Tibial nerve (tissue), 4 donors: ENCODE measurements around the gene KANSL1L. TPM values are rescaled to one million over a fixed set of nuclear protein-coding genes. Genes with fewer than 3 reads are reported as not detected.

Experiments
- DNase-seq, 2 donors: peaks; one replicate each; pipeline ENCODE4 v3.0.0-alpha.2; 2019; ENCODE audit warnings: low spot score in 2 of 2
- H3K27ac ChIP-seq, 4 donors: fragments of 200-600 bp; sonication (generic) in 3 of 4; one replicate each; pipeline ENCODE4 v1.5.1; 2017 to 2019; ENCODE audit warnings: mild to moderate bottlenecking in 1 of 4
- H3K27me3 ChIP-seq, 2 donors: fragments of 200-600 bp; sonication (generic) in 1 of 2; one replicate each; pipeline versions ENCODE4 v1.5.1 to v1.6.0; 2017 to 2019
- H3K36me3 ChIP-seq, 3 donors: fragments of 200-600 bp; sonication (generic); one replicate each; pipeline ENCODE4 v1.5.1; 2018 to 2019
- H3K4me1 ChIP-seq, 4 donors: fragments of 200-600 bp; sonication (generic) in 3 of 4; one replicate each; pipeline ENCODE4 v1.5.1; 2017 to 2019
- H3K4me3 ChIP-seq, 4 donors: fragments of 200-600 bp; sonication (generic) in 3 of 4; one replicate each; pipeline ENCODE4 v1.5.1; 2017 to 2019; ENCODE audit warnings: mild to moderate bottlenecking in 1 of 4, moderate library complexity in 1 of 4
- H3K9me3 ChIP-seq, 4 donors: fragments of 200-600 bp; sonication (generic) in 3 of 4; one replicate each; pipeline ENCODE4 v1.5.1; 2017 to 2019
- EP300 ChIP-seq, 2 donors: sonication (generic); formaldehyde crosslinking; IDR thresholded peaks; one replicate each; pipeline ENCODE4 v1.6.1; 2017; ENCODE audit warnings: antibody characterized with exemption in 2 of 2, mild to moderate bottlenecking in 1 of 2
- POLR2A ChIP-seq, 2 donors: fragments of 450-650 bp; IDR thresholded peaks; one replicate each; pipeline ENCODE4 v1.6.1; 2017; ENCODE audit warnings: antibody characterized with exemption in 2 of 2, mild to moderate bottlenecking in 2 of 2, moderate library complexity in 2 of 2
- WGBS, 2 donors: methylation state at CpG; one replicate each; pipeline ENCODE4 v1.1.5; 2018; 5-methylcytosine and 5-hydroxymethylcytosine counted together
- total RNA-seq, 4 donors: library from RNA; depleted of rRNA; stranded (reverse); fragments of >200 nt; gene quantifications; one replicate each; pipeline ENCODE4 v1.1.0, GENCODE V29; 2016
- TF ChIP-seq, protein P1 (sequence below), 5 experiments: fragments of 200-600 bp in 3 of 5; fragments of 450-650 bp in 2 of 5; sonication (generic) in 3 of 5; IDR thresholded peaks; one replicate each; pipeline ENCODE4 v1.5.1; 2016 to 2019; ENCODE audit warnings: antibody characterized with exemption in 5 of 5, mild to moderate bottlenecking in 3 of 5, moderate library complexity in 2 of 5

The KANSL1L gene
- total RNA-seq, 4 donors from 2014 or later = 87.0 to 141 (median 111) TPM

DNA sequence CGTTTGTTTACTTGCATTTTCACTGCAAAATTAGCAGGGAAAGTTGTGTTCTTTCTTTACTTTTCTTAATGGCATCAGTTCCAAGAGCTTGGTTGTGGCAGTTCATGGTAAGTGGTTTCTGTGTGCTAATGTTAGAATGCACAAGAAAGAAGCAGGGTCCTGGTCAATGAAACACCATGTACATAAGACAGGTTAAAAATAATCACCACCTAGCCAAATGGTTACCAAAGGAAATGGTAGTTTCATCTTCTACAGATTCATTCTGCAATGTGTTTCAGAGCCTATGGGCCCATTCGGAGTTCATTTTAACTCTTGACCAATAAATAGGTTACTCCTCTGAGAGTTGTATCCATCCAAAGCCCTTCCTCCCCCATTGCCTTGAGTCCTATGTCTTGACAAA, 186.9 kb downstream of the KANSL1L start:
- Histone ChIP-seq H3K4me1 (no peaks in the 10 kb centered on the region), H3K4me3 (no peak overlapping the region), H3K27ac (no peak overlapping the region), H3K36me3 (no peaks in the 10 kb centered on the region), H3K27me3 (no peaks in the 10 kb centered on the region), H3K9me3 (no peaks in the 10 kb centered on the region)
- no peak for DNase-seq
- WGBS, 2 donors = 89 to 93% methylated on average over 2 of the region's 2 CpGs
- no peak for TF ChIP-seq POLR2A (IDR thresholded peaks at IDR 0.05)
- TF ChIP-seq, protein P1, sequence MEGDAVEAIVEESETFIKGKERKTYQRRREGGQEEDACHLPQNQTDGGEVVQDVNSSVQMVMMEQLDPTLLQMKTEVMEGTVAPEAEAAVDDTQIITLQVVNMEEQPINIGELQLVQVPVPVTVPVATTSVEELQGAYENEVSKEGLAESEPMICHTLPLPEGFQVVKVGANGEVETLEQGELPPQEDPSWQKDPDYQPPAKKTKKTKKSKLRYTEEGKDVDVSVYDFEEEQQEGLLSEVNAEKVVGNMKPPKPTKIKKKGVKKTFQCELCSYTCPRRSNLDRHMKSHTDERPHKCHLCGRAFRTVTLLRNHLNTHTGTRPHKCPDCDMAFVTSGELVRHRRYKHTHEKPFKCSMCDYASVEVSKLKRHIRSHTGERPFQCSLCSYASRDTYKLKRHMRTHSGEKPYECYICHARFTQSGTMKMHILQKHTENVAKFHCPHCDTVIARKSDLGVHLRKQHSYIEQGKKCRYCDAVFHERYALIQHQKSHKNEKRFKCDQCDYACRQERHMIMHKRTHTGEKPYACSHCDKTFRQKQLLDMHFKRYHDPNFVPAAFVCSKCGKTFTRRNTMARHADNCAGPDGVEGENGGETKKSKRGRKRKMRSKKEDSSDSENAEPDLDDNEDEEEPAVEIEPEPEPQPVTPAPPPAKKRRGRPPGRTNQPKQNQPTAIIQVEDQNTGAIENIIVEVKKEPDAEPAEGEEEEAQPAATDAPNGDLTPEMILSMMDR (IDR thresholded peaks at IDR 0.05) = no peak
- no peak for TF ChIP-seq EP300 (IDR thresholded peaks at IDR 0.05)

DNA sequence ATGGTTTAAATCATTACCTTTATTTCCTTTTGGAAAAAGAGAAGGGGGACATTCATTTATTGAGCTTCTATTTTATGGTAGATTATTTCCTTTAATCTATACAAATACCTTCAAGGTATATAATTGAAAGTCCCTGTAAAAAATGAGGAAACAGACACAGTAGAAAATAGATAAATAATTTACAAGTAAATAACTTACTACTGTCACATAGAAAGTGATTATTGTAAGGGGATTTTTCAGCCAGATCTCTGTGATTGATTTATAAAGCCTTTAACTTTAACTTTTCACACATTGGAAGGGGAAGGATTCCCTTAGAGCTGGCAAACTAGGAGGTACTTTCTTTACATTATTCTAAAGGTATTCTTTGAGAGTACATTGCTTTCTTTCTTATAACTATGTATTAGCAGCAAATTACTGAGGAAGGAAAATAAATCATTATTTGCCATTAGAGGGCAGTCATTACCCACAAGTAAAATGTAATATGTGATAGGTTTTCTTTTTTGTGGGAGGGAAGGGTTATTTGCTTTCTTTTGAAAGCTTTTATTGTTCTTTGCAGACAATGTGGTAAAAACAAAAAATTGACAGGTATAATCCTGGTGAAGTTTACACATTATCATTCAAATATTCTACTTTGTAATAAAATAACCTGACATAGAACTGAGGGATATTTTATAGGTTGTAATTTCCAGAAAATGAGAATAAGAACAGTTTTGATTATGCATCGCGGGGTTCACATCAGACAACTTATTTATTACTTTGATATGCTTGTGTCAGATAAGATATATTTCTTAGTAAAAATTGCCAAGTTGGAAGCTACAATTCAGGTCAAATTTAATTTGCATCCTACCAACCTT, 193.6 kb downstream of the KANSL1L start:
- no peaks in the 10 kb centered on the region for H3K9me3 ChIP-seq
- no peaks in the 10 kb centered on the region for H3K36me3 ChIP-seq
- H3K4me3 ChIP-seq = no peak overlapping the region
- H3K27ac ChIP-seq = no peak overlapping the region
- DNase-seq = no peak
- H3K4me1 ChIP-seq = no peaks in the 10 kb centered on the region
- WGBS, 2 donors = 90 to 92% methylated on average over 2 of the region's 2 CpGs
- no peaks in the 10 kb centered on the region for H3K27me3 ChIP-seq
- TF ChIP-seq EP300 (IDR thresholded peaks at IDR 0.05) = no peak
- TF ChIP-seq, protein P1 (IDR thresholded peaks at IDR 0.05) = peak; percentile 38 to 72 (median 60)

DNA sequence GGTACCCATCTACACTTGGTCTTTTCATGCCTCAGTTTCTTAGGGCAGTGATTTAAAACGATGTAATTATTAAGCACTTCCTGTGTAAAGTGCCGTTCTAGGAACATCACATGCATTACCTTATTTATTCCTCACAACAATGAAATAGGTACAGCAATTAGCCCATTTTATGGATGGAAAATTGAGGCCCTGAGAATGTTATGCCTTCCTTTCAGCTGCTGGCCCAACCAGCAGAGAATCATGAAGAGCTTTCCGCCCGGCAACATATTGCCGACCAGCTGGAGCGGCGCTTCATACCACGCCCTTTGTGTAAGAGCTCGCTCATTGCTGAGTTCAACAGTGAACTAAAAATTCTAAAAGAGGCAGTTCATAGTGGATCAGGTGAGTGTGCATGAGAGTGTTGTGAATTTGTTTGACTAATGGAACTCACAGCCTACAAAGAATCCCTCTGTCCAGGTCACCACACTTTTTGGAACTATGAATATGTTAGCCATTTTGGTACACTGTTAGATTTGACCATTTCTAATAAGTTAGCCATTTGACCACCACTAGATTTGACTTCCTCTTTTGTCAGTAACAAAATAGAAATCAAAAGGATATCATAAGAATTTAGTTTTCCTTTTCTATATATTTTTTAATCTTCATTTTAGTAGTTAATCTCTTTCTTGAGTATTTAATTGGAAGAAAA, 194.4 kb downstream of the KANSL1L start:
- TF ChIP-seq POLR2A (IDR thresholded peaks at IDR 0.05) (no peak), EP300 (IDR thresholded peaks at IDR 0.05) (no peak)
- TF ChIP-seq, protein P1 (IDR thresholded peaks at IDR 0.05) = no peak
- WGBS, 2 donors = 83 to 87% methylated on average over 9 of the region's 9 CpGs
- H3K27ac ChIP-seq = no peak overlapping the region
- H3K27me3 ChIP-seq = no peaks in the 10 kb centered on the region
- no peak for DNase-seq
- H3K4me1 ChIP-seq = no peaks in the 10 kb centered on the region
- no peak overlapping the region for H3K4me3 ChIP-seq
- H3K36me3 ChIP-seq = no peaks in the 10 kb centered on the region
- no peaks in the 10 kb centered on the region for H3K9me3 ChIP-seq

DNA sequence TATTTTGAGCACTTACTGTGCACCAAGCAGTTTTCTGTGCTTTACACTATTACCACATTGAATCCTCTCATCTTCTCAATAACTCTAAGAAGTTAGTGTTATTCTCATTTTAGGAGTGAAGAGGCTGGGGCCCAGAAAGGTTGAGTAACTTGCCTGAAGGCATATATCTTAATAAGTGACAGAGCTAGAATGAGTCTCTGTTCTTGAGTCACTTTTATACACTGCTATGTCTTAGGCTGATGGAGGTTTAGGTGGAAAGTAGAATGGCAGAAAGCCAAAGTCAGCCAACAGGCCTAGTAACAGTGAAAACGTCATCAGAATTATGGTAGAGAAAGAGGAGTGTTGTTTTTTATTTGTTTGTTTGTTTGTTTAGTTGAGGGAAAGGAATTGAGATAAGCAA, 196.6 kb downstream of the KANSL1L start:
- Histone ChIP-seq H3K27me3 (peaks cover 0 to under 1% of the 10 kb centered on the region in 2 donors), H3K36me3 (no peaks in the 10 kb centered on the region), H3K9me3 (no peaks in the 10 kb centered on the region), H3K27ac (no peak overlapping the region), H3K4me3 (no peak overlapping the region), H3K4me1 (no peaks in the 10 kb centered on the region)
- WGBS, 2 donors = 43 to 47% methylated on average over 1 of the region's 1 CpG
- DNase-seq = no peak
- TF ChIP-seq POLR2A (IDR thresholded peaks at IDR 0.05) = no peak
- TF ChIP-seq, protein P1 (IDR thresholded peaks at IDR 0.05) = no peak
- TF ChIP-seq EP300 (IDR thresholded peaks at IDR 0.05) = no peak

DNA sequence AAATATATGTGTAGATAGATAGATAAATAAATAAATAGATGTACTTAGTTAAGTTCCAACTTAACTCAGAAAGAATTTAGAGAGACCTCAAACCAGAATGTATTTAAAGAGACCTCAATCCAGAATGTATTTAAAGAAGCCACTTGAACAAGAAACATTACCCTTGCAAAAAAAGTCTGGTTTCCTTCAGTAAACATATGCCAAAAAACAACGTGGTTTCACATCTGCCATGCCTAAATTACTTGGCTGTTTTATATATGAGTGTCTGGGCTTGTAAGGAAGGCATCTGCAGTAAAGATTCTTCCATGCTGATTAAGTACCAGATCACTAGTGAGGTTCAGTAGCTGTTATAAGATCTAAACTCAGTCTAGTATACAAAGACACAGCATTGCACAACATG, 197.9 kb downstream of the KANSL1L start:
- 32 to 43% methylated on average over 1 of the region's 1 CpG for WGBS, 2 donors

More for the DNA sequence above, 197.9 kb downstream of the KANSL1L start:
- Histone ChIP-seq H3K27me3 (peaks cover 0 to 5% of the 10 kb centered on the region in 2 donors), H3K4me3 (no peak overlapping the region), H3K36me3 (no peaks in the 10 kb centered on the region), H3K9me3 (no peaks in the 10 kb centered on the region), H3K4me1 (no peaks in the 10 kb centered on the region), H3K27ac (no peak overlapping the region)
- TF ChIP-seq POLR2A (IDR thresholded peaks at IDR 0.05) = no peak
- no peak for TF ChIP-seq EP300 (IDR thresholded peaks at IDR 0.05)
- TF ChIP-seq, protein P1 (IDR thresholded peaks at IDR 0.05) = no peak
- no peak for DNase-seq
